ENCODE measurements around the gene PTPRM.

DNA sequence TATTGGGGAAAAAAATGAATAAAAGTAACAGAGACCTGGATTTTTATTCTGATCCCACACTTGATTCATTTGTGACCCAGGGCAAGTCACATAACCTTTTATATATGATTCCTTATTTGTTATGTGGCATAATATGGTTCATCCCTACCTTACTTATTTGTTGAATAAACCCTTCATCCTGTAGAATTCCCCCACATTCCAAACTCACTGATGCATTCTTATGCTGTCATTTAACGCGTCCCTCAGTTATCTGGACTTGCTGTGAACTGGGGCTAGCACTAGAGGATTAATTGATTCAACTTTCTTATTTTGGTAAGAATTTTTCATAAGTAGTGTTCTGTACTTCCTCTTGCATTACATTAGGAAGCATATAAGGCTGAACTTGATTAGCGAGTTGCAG, 657.5 kb downstream of the PTPRM start:
- no peak for TF ChIP-seq CTCF (IDR thresholded peaks at IDR 0.05)
- TF ChIP-seq POLR2AphosphoS5 (IDR thresholded peaks at IDR 0.05), result no peak

Data from gastroesophageal sphincter (tissue), 3 donors.